Measurements from ENCODE around the gene PHF8. TPM values are rescaled to one million over a fixed set of nuclear protein-coding genes. Genes with fewer than 3 reads are reported as not detected.

Gene PHF8
- polyA plus RNA-seq, 2 of the 4 experiments (the other 2 are of a cell fraction): 7.6 to 11.7 TPM

- no peak for DNase-seq (ENCODE audit: low read depth in 1 of 2, low spot score in 1 of 2)
- Histone ChIP-seq H3K9me3 (no peaks in the 10 kb centered on the region), H3K27ac (no peak overlapping the region), H3K4me1 (no peaks in the 10 kb centered on the region), H3K4me3 (no peak overlapping the region), H3K4me2 (no peak overlapping the region)
- ChIA-PET CTCF (interaction anchor here (0.6 kb wide), 1 partner anchor 100 kb away, joined by 3 read pairs; no protein-coding TSS in a partner anchor), POLR2A (no interaction called here)
- WGBS (ENCODE audit: missing lambda C conversion rate): 90% methylated on average over 8 of the region's 12 CpGs
- FAIRE-seq: no peak
- TF ChIP-seq FOSL2 (IDR thresholded peaks at IDR 0.05) (no peak), FOSL2 (CRISPR knock-in tag; IDR thresholded peaks at IDR 0.05) (no peak), CEBPB (IDR thresholded peaks at IDR 0.05) (no peak), CHD4 (IDR thresholded peaks at IDR 0.05; ENCODE audit: borderline replicate concordance) (no peak), HES2 (IDR thresholded peaks at IDR 0.05) (no peak), TP53 (CRISPR knock-in tag; IDR thresholded peaks at IDR 0.05) (no peak), EHMT2 (IDR thresholded peaks at IDR 0.05; ENCODE audit: low read depth) (no peak), RAD21 (conservative IDR thresholded peaks at IDR 0.05 in 1 of 2, IDR thresholded peaks at IDR 0.05 in 1 of 2) (no peak), CHD2 (IDR thresholded peaks at IDR 0.05; ENCODE audit: low read length, partially characterized antibody) (no peak), HOXA7 (CRISPR knock-in tag; IDR thresholded peaks at IDR 0.05) (no peak), JUN (IDR thresholded peaks at IDR 0.05) (no peak), POLR2AphosphoS2 (conservative IDR thresholded peaks at IDR 0.05; ENCODE audit: low read length) (no peak), HDAC2 (IDR thresholded peaks at IDR 0.05) (no peak), NR3C1 (IDR thresholded peaks at IDR 0.05) (no peak)
- TF ChIP-seq, protein P1, sequence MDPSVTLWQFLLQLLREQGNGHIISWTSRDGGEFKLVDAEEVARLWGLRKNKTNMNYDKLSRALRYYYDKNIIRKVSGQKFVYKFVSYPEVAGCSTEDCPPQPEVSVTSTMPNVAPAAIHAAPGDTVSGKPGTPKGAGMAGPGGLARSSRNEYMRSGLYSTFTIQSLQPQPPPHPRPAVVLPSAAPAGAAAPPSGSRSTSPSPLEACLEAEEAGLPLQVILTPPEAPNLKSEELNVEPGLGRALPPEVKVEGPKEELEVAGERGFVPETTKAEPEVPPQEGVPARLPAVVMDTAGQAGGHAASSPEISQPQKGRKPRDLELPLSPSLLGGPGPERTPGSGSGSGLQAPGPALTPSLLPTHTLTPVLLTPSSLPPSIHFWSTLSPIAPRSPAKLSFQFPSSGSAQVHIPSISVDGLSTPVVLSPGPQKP (IDR thresholded peaks at IDR 0.05; ENCODE audit: low read depth, low read length): no peak
- TF ChIP-seq, protein P2, sequence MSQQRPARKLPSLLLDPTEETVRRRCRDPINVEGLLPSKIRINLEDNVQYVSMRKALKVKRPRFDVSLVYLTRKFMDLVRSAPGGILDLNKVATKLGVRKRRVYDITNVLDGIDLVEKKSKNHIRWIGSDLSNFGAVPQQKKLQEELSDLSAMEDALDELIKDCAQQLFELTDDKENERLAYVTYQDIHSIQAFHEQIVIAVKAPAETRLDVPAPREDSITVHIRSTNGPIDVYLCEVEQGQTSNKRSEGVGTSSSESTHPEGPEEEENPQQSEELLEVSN (IDR thresholded peaks at IDR 0.05; ENCODE audit: borderline replicate concordance, low read depth): no peak
- TF ChIP-seq, protein P3, sequence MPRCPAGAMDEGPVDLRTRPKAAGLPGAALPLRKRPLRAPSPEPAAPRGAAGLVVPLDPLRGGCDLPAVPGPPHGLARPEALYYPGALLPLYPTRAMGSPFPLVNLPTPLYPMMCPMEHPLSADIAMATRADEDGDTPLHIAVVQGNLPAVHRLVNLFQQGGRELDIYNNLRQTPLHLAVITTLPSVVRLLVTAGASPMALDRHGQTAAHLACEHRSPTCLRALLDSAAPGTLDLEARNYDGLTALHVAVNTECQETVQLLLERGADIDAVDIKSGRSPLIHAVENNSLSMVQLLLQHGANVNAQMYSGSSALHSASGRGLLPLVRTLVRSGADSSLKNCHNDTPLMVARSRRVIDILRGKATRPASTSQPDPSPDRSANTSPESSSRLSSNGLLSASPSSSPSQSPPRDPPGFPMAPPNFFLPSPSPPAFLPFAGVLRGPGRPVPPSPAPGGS (IDR thresholded peaks at IDR 0.05): no peak
- no peak for ATAC-seq
Measured at GRCh38 chrX:53984895-53985294, 59.4 kb downstream of the PHF8 start.

- CTCF ChIA-PET: no interaction called here
Measured at GRCh38 chrX:53974529-53974928, 69.7 kb downstream of the PHF8 start.

More at GRCh38 chrX:53974529-53974928, 69.7 kb downstream of the PHF8 start:
- DNase-seq (ENCODE audit: low read depth in 1 of 2, low spot score in 1 of 2) (no peak), FAIRE-seq (no peak), ATAC-seq (no peak)
- no peak for TF ChIP-seq USF2 (IDR thresholded peaks at IDR 0.05)
- no peak for TF ChIP-seq ZSCAN20 (CRISPR knock-in tag; IDR thresholded peaks at IDR 0.05)
- no peak for TF ChIP-seq POLR2A (IDR thresholded peaks at IDR 0.05; ENCODE audit: low read length)
- no peak for TF ChIP-seq NPAS2 (CRISPR knock-in tag; IDR thresholded peaks at IDR 0.05; ENCODE audit: borderline replicate concordance)
- no peak for TF ChIP-seq RARB (CRISPR knock-in tag; IDR thresholded peaks at IDR 0.05)
- TF ChIP-seq PHF8 (IDR thresholded peaks at IDR 0.05; ENCODE audit: borderline replicate concordance, low read depth): no peak
- TF ChIP-seq FOSL2 (IDR thresholded peaks at IDR 0.05): no peak
- no peak for TF ChIP-seq FOSL2 (CRISPR knock-in tag; IDR thresholded peaks at IDR 0.05)
- TF ChIP-seq RAD21 (conservative IDR thresholded peaks at IDR 0.05 in 1 of 2, IDR thresholded peaks at IDR 0.05 in 1 of 2): no peak
- TF ChIP-seq EHF (CRISPR knock-in tag; IDR thresholded peaks at IDR 0.05): no peak
- no peak for TF ChIP-seq SMC3 (IDR thresholded peaks at IDR 0.05)
- TF ChIP-seq HES2 (IDR thresholded peaks at IDR 0.05): no peak
- TF ChIP-seq RCOR1 (IDR thresholded peaks at IDR 0.05; ENCODE audit: low read depth, low read length): no peak
- TF ChIP-seq CEBPB (IDR thresholded peaks at IDR 0.05): no peak
- no peak for TF ChIP-seq HDAC2 (IDR thresholded peaks at IDR 0.05)
- TF ChIP-seq CHD4 (IDR thresholded peaks at IDR 0.05; ENCODE audit: borderline replicate concordance): no peak
- no peak for TF ChIP-seq HEYL (CRISPR knock-in tag; IDR thresholded peaks at IDR 0.05)
- TF ChIP-seq BHLHE40 (IDR thresholded peaks at IDR 0.05; ENCODE audit: low read depth, low read length): no peak
- TF ChIP-seq, protein P4, sequence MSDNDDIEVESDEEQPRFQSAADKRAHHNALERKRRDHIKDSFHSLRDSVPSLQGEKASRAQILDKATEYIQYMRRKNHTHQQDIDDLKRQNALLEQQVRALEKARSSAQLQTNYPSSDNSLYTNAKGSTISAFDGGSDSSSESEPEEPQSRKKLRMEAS (IDR thresholded peaks at IDR 0.05): no peak
- no peak overlapping the region for H3K4me3 ChIP-seq
- 91% methylated on average over 6 of the region's 6 CpGs for WGBS (ENCODE audit: missing lambda C conversion rate)
- H3K9me3 ChIP-seq: no peaks in the 10 kb centered on the region
- H3K4me1 ChIP-seq: no peaks in the 10 kb centered on the region
- no peak overlapping the region for H3K4me2 ChIP-seq
- H3K27ac ChIP-seq: no peak overlapping the region
- POLR2A ChIA-PET: no interaction called here

All from A549 (cell line).